ENCODE data around the gene STX7.

Gene STX7

DNA sequence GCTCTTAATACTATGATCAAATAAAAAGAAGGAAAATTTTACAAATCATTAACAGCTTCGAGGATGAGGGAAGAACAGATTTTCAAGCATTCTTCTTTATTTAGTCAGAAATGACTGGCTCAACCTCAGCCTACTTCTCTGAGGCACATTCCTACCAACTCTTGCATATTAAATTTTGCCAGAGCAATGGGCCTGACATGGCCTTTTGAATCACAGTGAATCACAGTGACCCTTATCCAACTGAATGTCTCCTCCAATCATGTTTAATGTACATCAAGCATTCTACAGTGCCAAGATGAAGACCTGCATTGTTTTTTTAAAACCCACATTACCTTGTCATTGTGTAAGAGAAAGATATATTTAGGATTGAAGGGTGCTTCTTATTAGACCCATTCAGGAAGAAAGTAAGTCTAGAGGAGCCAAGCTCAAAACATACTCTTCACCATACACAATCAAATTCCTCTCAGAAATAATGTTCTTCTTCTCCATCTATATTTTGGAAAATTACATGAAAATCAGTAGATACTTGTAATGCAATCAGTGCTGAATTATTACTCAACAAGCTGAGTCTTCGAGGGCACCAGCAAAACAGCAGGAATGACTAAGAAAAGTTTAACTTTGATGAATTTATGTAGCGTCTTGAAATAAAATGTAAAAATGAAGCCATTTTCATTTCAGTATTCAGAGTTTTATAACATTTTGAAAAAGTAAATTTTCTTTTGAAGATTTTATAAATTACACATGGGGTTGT lies 67.5 kb downstream of the STX7 start:
- DNase-seq (no peak), ATAC-seq (replicated peaks) (no peak)
- Mint-ChIP-seq H3K27me3 (no peaks in the 10 kb centered on the region), H3K27ac (peak overlapping the region; percentile 37), H3K36me3 (peaks cover 14 to 27% of the 10 kb centered on the region in 2 donors), H3K9me3 (peaks cover 0 to 3% of the 10 kb centered on the region in 2 donors), H3K4me3 (no peak overlapping the region), H3K4me1 (peaks cover 0 to 5% of the 10 kb centered on the region in 2 donors)

- peaks cover 0 to 5% of the 10 kb centered on the region in 2 donors for H3K9me3 Mint-ChIP-seq
- H3K4me3 Mint-ChIP-seq, result no peak overlapping the region
- ATAC-seq (replicated peaks) (no peak), DNase-seq (no peak)
- peaks cover 7 to 10% of the 10 kb centered on the region in 2 donors for H3K4me1 Mint-ChIP-seq
- H3K27ac Mint-ChIP-seq, result peak overlapping the region; percentile 62
- no peaks in the 10 kb centered on the region for H3K27me3 Mint-ChIP-seq
- peaks cover 6 to 12% of the 10 kb centered on the region in 2 donors for H3K36me3 Mint-ChIP-seq
Measured at GRCh38 chr6:132443206-132443605, 69.7 kb downstream of the STX7 start.

- Mint-ChIP-seq H3K4me1 (peaks cover 0 to 4% of the 10 kb centered on the region in 2 donors), H3K27ac (no peak overlapping the region), H3K36me3 (peaks cover 0 to 2% of the 10 kb centered on the region in 2 donors), H3K4me3 (no peak overlapping the region), H3K27me3 (peaks cover 0 to 7% of the 10 kb centered on the region in 2 donors), H3K9me3 (peaks cover 3% of the 10 kb centered on the region in 2 donors)
- DNase-seq (no peak), ATAC-seq (replicated peaks) (no peak)
Measured at GRCh38 chr6:132430110-132430509, 82.8 kb downstream of the STX7 start.

GRCh38 chr6:132425176-132425575 lies 87.7 kb downstream of the STX7 start:
- no peaks in the 10 kb centered on the region for H3K4me1 Mint-ChIP-seq
- peaks cover 7 to 8% of the 10 kb centered on the region in 2 donors for H3K27me3 Mint-ChIP-seq
- H3K27ac Mint-ChIP-seq, result no peak overlapping the region
- ATAC-seq (replicated peaks), result no peak
- peaks cover 22 to 29% of the 10 kb centered on the region in 2 donors for H3K9me3 Mint-ChIP-seq
- DNase-seq, result no peak
- no peak overlapping the region for H3K4me3 Mint-ChIP-seq
- peaks cover 17 to 28% of the 10 kb centered on the region in 2 donors for H3K36me3 Mint-ChIP-seq

GRCh38 chr6:132423839-132424238 lies 89.1 kb downstream of the STX7 start:
- no peaks in the 10 kb centered on the region for H3K4me1 Mint-ChIP-seq
- H3K27ac Mint-ChIP-seq, result no peak overlapping the region
- DNase-seq, result no peak
- peaks cover 17 to 28% of the 10 kb centered on the region in 2 donors for H3K36me3 Mint-ChIP-seq
- no peak overlapping the region for H3K4me3 Mint-ChIP-seq
- no peak for ATAC-seq (replicated peaks)
- peaks cover 7 to 8% of the 10 kb centered on the region in 2 donors for H3K27me3 Mint-ChIP-seq
- H3K9me3 Mint-ChIP-seq, result peaks cover 24 to 30% of the 10 kb centered on the region in 2 donors

DNA sequence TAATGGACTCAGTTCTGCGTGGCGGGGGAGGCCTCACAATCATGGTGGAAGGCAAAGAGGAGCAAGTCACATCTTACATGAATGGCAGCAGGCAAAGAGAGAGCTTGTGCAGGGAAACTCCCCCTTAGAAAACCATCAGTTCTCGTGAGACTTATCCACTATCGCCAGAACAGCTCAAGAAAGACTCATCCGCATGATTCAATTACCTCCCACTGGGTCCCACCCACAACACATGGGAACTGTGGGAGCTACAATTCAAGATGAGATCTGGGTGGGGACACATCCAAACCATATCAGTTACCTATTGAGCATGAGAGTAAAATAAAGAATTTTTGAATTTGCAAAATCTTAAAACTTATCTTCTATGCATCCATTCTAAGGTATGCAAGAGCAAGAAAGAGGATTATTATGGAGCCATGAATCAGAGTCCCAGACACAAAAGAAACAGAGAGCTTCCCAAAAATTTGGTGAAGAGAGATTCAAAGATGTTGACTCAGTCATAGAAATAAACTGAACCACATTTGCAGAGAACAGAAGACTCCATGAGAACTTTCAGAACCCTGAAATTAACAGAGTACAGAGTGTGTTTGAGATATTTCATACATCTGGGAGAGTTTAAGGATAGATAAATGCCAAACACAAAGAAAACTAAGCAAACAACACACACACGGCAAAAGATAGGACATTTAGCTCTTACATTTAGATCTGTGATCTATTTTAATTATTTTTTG lies 94.5 kb downstream of the STX7 start:
- H3K36me3 Mint-ChIP-seq, result peaks cover 13 to 32% of the 10 kb centered on the region in 2 donors
- H3K27ac Mint-ChIP-seq, result no peak overlapping the region
- peaks cover 6% of the 10 kb centered on the region in 2 donors for H3K4me1 Mint-ChIP-seq
- H3K9me3 Mint-ChIP-seq, result peaks cover 30 to 31% of the 10 kb centered on the region in 2 donors
- no peak for ATAC-seq (replicated peaks)
- DNase-seq, result no peak
- peaks cover 4 to 23% of the 10 kb centered on the region in 2 donors for H3K27me3 Mint-ChIP-seq
- no peak overlapping the region for H3K4me3 Mint-ChIP-seq

DNA sequence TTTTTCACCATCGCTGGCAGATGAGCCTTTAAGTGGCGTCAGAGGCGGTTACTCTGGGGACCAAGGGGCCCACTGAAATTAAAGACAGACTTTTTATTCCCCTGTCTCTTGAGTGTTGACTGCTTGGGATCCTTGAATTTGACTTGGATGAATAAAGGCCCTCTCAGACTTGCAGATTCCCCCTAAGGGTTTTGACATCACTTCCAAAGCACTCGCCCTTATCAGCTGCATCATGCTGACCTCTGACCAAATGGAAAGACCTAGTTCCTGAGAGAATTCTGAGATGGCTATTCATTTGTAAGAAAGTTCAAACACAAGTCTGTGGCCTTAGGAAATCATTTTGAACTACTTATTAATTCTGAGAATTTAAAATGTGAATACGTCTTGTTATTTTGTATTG lies 98.2 kb downstream of the STX7 start:
- Mint-ChIP-seq H3K27me3 (peaks cover 8 to 34% of the 10 kb centered on the region in 2 donors), H3K4me3 (no peak overlapping the region), H3K27ac (no peak overlapping the region), H3K9me3 (peaks cover 6 to 15% of the 10 kb centered on the region in 2 donors), H3K36me3 (peaks cover 4 to 12% of the 10 kb centered on the region in 2 donors), H3K4me1 (peaks cover 6 to 15% of the 10 kb centered on the region in 2 donors)
- ATAC-seq (replicated peaks), result no peak
- no peak for DNase-seq

DNA sequence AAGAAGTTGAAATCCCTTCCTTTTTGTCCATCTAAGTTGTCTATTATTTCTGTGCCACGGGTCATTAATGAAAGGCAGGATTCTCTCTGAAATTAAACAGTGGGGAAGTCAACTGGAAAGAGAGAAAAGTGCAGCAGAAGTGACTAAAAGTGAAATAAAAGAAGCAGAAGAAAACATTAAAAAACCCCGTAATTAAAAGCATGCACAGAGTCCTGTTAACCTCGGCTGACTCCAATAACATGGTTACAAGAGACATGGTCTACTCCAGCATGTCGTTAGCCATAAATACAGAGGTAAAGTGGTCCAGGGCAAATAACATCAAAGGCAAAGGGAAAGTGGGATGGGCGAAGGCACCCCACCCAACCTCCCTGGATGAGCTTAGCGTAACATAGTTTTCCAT lies 98.6 kb downstream of the STX7 start:
- Mint-ChIP-seq H3K36me3 (peaks cover 4 to 12% of the 10 kb centered on the region in 2 donors), H3K9me3 (peaks cover 6 to 13% of the 10 kb centered on the region in 2 donors), H3K4me3 (no peak overlapping the region), H3K27ac (no peak overlapping the region), H3K27me3 (peaks cover 8 to 34% of the 10 kb centered on the region in 2 donors), H3K4me1 (peaks cover 6 to 15% of the 10 kb centered on the region in 2 donors)
- ATAC-seq (replicated peaks) (peak; percentile 19 to 57), DNase-seq (no peak)

DNA sequence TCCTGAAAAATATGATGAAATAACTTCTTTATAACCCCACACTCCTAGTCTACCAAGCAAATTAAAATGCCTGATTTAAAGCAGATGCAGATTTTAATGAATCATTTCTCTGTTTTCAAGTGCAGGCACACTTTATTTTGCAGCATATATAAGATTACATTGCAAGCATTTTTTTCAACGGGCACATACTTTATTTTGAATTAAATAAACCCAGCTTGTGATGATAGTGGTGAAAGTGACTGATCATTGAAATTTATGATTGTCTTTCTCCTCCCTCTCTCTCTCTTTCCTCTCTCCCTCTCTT lies 99.5 kb downstream of the STX7 start:
- no peak overlapping the region for H3K4me3 Mint-ChIP-seq
- peaks cover 6 to 13% of the 10 kb centered on the region in 2 donors for H3K9me3 Mint-ChIP-seq
- peaks cover 8 to 34% of the 10 kb centered on the region in 2 donors for H3K27me3 Mint-ChIP-seq
- no peak overlapping the region for H3K27ac Mint-ChIP-seq
- peaks cover 6 to 15% of the 10 kb centered on the region in 2 donors for H3K4me1 Mint-ChIP-seq
- ATAC-seq (replicated peaks) (no peak), DNase-seq (no peak)
- H3K36me3 Mint-ChIP-seq, result peaks cover 4 to 12% of the 10 kb centered on the region in 2 donors

DNA sequence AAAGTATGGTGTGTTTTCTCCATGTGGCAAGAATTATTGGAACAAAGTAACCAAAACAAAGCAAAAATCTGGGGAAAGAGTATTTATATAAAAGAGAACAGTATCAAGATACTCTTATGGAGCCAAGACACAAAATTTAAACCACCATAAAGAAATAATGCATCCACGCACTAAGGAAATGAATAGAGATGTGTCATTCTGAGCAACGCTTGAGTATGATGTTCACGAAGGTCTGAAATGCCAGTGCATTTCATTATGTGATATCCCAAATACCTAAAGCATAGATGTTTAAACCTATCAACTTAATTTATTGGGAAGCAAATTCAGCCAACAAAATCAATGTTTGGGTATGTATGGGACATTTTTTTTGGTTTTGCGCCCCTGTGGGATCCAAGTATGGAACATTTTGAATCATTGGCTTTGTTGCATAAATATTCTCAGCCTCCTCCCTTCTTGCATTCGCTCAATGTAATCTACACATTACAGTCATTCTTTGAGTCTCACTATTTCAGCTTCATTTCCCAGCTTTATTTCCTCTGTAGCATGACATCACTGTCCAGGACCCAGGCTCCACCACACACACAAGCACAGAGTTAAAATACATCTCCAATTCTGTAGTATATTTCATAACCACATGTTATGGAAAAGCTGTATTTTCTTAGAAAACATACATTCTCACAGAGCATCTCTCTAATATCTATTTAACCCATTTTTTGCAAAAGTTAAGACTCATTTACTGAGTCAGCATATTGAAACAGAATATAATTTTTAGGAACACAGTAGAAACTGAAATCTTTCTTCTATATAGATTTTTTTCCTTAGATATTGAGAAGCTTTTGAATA lies 100.0 kb downstream of the STX7 start:
- DNase-seq (no peak), ATAC-seq (replicated peaks) (no peak)
- Mint-ChIP-seq H3K4me3 (no peak overlapping the region), H3K4me1 (peaks cover 6 to 15% of the 10 kb centered on the region in 2 donors), H3K9me3 (peaks cover 4 to 13% of the 10 kb centered on the region in 2 donors), H3K36me3 (peaks cover 4 to 12% of the 10 kb centered on the region in 2 donors), H3K27ac (no peak overlapping the region), H3K27me3 (peaks cover 8 to 35% of the 10 kb centered on the region in 2 donors)

- peaks cover 0 to 4% of the 10 kb centered on the region in 2 donors for H3K9me3 Mint-ChIP-seq
- DNase-seq (no peak), ATAC-seq (replicated peaks) (no peak)
- H3K36me3 Mint-ChIP-seq, result peaks cover 1 to 3% of the 10 kb centered on the region in 2 donors
- peaks cover 8 to 15% of the 10 kb centered on the region in 2 donors for H3K4me1 Mint-ChIP-seq
- H3K27ac Mint-ChIP-seq, result no peak overlapping the region
- peaks cover 12 to 39% of the 10 kb centered on the region in 2 donors for H3K27me3 Mint-ChIP-seq
- H3K4me3 Mint-ChIP-seq, result no peak overlapping the region
Measured at GRCh38 chr6:132411296-132411695, 101.6 kb downstream of the STX7 start.

GRCh38 chr6:132410830-132411229 lies 102.1 kb downstream of the STX7 start:
- H3K36me3 Mint-ChIP-seq, result peaks cover 0 to 1% of the 10 kb centered on the region in 2 donors
- DNase-seq (no peak), ATAC-seq (replicated peaks) (no peak)
- H3K4me1 Mint-ChIP-seq, result peaks cover 12 to 15% of the 10 kb centered on the region in 2 donors
- H3K4me3 Mint-ChIP-seq, result no peak overlapping the region
- no peak overlapping the region for H3K27ac Mint-ChIP-seq
- peaks cover 0 to 1% of the 10 kb centered on the region in 2 donors for H3K9me3 Mint-ChIP-seq
- peaks cover 12 to 35% of the 10 kb centered on the region in 2 donors for H3K27me3 Mint-ChIP-seq

DNA sequence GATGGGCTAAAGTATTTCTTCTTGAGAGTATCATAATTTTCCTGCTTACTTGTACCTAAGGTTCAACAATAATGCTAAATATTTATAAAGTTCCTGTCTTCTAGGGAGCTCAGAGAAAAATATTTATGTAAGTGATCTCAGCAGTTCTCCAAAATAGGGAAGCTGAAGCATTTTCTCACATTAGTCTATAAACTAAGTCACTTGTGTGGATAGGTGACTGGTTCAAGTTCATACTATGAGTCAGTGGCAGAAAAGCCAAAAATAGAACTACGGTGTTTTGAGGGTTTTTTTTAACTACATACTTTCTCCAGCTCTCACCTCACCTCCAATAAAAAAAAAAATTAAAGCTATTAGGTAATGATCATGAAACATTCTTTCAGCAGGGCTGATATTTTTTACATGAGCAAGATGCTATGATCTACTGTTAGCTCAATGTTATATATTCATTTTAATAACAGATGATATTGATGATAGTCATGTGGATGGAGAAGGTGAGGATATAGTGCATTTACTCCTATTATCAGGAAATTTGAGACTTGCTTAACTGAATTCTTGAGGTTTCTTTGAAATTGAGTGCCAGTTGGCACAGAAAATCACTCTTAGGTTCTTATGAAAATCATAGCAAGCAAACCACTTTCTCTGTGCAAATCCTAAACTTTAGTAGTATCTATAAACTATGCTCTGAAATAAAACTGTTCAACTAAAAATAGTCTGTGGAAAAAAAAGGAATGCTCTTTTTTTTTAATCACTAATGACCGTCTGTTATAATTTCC lies 107.6 kb downstream of the STX7 start:
- H3K27me3 Mint-ChIP-seq, result peaks cover 21 to 22% of the 10 kb centered on the region in 2 donors
- ATAC-seq (replicated peaks), result peak; percentile 71 to 80

More for the DNA sequence above, 107.6 kb downstream of the STX7 start:
- peaks cover 0 to under 1% of the 10 kb centered on the region in 2 donors for H3K9me3 Mint-ChIP-seq
- H3K27ac Mint-ChIP-seq, result no peak overlapping the region
- peaks cover 23 to 44% of the 10 kb centered on the region in 2 donors for H3K4me1 Mint-ChIP-seq
- peak overlapping the region; percentile 6 to 21 for H3K4me3 Mint-ChIP-seq
- peaks cover 0 to 2% of the 10 kb centered on the region in 2 donors for H3K36me3 Mint-ChIP-seq
- DNase-seq, result no peak
